Epithelial cell of proximal tubule (primary cell): ENCODE measurements around the gene EDIL3. TPM values are rescaled to one million over a fixed set of nuclear protein-coding genes. Genes with fewer than 3 reads are reported as not detected.

Source experiments
- DNase-seq: peaks from one replicate; pipeline ENCODE4 v3.0.0-alpha.2; 2011; ENCODE audit warnings: low read depth
- H3K4me3 ChIP-seq: 2 replicates; pipeline ENCODE4 v1.5.1; 2011; ENCODE audit warnings: low read depth, mild to moderate bottlenecking, low read length
- CTCF ChIP-seq: conservative IDR thresholded peaks from 2 replicates; pipeline ENCODE4 v1.5.1; 2012; ENCODE audit warnings: low read depth, mild to moderate bottlenecking, low read length
- total RNA-seq: library from RNA; depleted of rRNA; stranded (reverse); fragments of >200 nt; gene quantifications from 2 replicates; pipeline ENCODE4 v1.2.3, GENCODE V29; 2015

The EDIL3 gene
- total RNA-seq, 1 donor from 2014 or later, result 80.1 TPM

- no peak for DNase-seq
- TF ChIP-seq CTCF, result no peak
- H3K4me3 ChIP-seq, result no peak overlapping the region
Measured at GRCh38 chr5:84378420-84378819, 6.3 kb downstream of the EDIL3 start.

- no peak for TF ChIP-seq CTCF
- no peak overlapping the region for H3K4me3 ChIP-seq
- DNase-seq, result no peak
Measured at GRCh38 chr5:84376346-84376745, 8.3 kb downstream of the EDIL3 start.

- no peak for TF ChIP-seq CTCF
- H3K4me3 ChIP-seq, result no peak overlapping the region
- no peak for DNase-seq
Measured at GRCh38 chr5:84374568-84374967, 10.1 kb downstream of the EDIL3 start.

- TF ChIP-seq CTCF, result no peak
Measured at GRCh38 chr5:84373506-84373905, 11.2 kb downstream of the EDIL3 start.

GRCh38 chr5:84372066-84372695 is 12.5 kb downstream of the EDIL3 start:
- TF ChIP-seq CTCF, result no peak
- DNase-seq, result no peak
- no peak overlapping the region for H3K4me3 ChIP-seq

More at GRCh38 chr5:84373506-84373905, 11.2 kb downstream of the EDIL3 start:
- H3K4me3 ChIP-seq, result no peak overlapping the region
- no peak for DNase-seq

- no peak overlapping the region for H3K4me3 ChIP-seq
- no peak for DNase-seq
- TF ChIP-seq CTCF, result no peak
Measured at GRCh38 chr5:84370176-84370575, 14.5 kb downstream of the EDIL3 start.

GRCh38 chr5:84364043-84364442 is 20.6 kb downstream of the EDIL3 start:
- no peak for DNase-seq
- TF ChIP-seq CTCF, result no peak
- no peak overlapping the region for H3K4me3 ChIP-seq
